SK-N-SH treated with all-trans-retinoic acid at 6 μM for 48 hours (cell line): ENCODE results near the gene NGFR.

Experiments used
- ARNTL ChIP-seq: fragments of 450-650 bp; formaldehyde crosslinking; IDR thresholded peaks from 2 replicates; pipeline ENCODE4 v1.5.0; 2020; ENCODE audit warnings: low read depth, mild to moderate bottlenecking, moderate library complexity, borderline replicate concordance
- BACH2 ChIP-seq: fragments of 250-450 bp; sonication (Bioruptor Pico); IDR thresholded peaks from 2 replicates; pipeline ENCODE4 v1.9.0; 2021; ENCODE audit warnings: mild to moderate bottlenecking, borderline replicate concordance
- CSRNP3 ChIP-seq: fragments of 250-450 bp; sonication (Bioruptor Pico); IDR thresholded peaks from 2 replicates; pipeline ENCODE4 v1.5.1; 2021; ENCODE audit warnings: mild to moderate bottlenecking, moderate library complexity
- GLIS3 ChIP-seq: fragments of 250-450 bp; sonication (Bioruptor Pico); IDR thresholded peaks from 2 replicates; pipeline ENCODE4 v1.5.0; 2020; ENCODE audit warnings: mild to moderate bottlenecking, moderate library complexity
- ISL1 ChIP-seq: fragments of 250-450 bp; sonication (Bioruptor Pico); IDR thresholded peaks from 2 replicates; pipeline ENCODE4 v2.1.2; 2022; ENCODE audit warnings: mild to moderate bottlenecking, moderate library complexity
- PATZ1 ChIP-seq: fragments of 250-450 bp; sonication (Bioruptor Pico); IDR thresholded peaks from 2 replicates; pipeline ENCODE4 v1.8.0; 2020; ENCODE audit warnings: mild to moderate bottlenecking, moderate library complexity, borderline replicate concordance
- PPARA ChIP-seq: fragments of 250-450 bp; sonication (Bioruptor Pico); IDR thresholded peaks from 2 replicates; pipeline ENCODE4 v1.5.0; 2020; ENCODE audit warnings: mild to moderate bottlenecking, borderline replicate concordance
- RARB ChIP-seq: fragments of 250-450 bp; sonication (Bioruptor Pico); IDR thresholded peaks from 2 replicates; pipeline ENCODE4 v1.8.0; 2021; ENCODE audit warnings: mild to moderate bottlenecking, moderate library complexity
- SNAI2 ChIP-seq: fragments of 250-450 bp; sonication (Bioruptor Pico); IDR thresholded peaks from 2 replicates; pipeline ENCODE4 v1.5.0; 2020; ENCODE audit warnings: mild to moderate bottlenecking, moderate library complexity
- ZC3H10 ChIP-seq: fragments of 250-450 bp; sonication (Bioruptor Pico); IDR thresholded peaks from 2 replicates; pipeline ENCODE4 v1.5.1; 2021; ENCODE audit warnings: mild to moderate bottlenecking, moderate library complexity
- ZFP3 ChIP-seq: fragments of 250-450 bp; sonication (Bioruptor Pico); IDR thresholded peaks from 2 replicates; pipeline ENCODE4 v1.5.0; 2020; ENCODE audit warnings: mild to moderate bottlenecking, moderate library complexity
- ZFP30 ChIP-seq: fragments of 450-650 bp; formaldehyde crosslinking; IDR thresholded peaks from 2 replicates; pipeline ENCODE4 v1.5.0; 2022; ENCODE audit warnings: mild to moderate bottlenecking, moderate library complexity

DNA sequence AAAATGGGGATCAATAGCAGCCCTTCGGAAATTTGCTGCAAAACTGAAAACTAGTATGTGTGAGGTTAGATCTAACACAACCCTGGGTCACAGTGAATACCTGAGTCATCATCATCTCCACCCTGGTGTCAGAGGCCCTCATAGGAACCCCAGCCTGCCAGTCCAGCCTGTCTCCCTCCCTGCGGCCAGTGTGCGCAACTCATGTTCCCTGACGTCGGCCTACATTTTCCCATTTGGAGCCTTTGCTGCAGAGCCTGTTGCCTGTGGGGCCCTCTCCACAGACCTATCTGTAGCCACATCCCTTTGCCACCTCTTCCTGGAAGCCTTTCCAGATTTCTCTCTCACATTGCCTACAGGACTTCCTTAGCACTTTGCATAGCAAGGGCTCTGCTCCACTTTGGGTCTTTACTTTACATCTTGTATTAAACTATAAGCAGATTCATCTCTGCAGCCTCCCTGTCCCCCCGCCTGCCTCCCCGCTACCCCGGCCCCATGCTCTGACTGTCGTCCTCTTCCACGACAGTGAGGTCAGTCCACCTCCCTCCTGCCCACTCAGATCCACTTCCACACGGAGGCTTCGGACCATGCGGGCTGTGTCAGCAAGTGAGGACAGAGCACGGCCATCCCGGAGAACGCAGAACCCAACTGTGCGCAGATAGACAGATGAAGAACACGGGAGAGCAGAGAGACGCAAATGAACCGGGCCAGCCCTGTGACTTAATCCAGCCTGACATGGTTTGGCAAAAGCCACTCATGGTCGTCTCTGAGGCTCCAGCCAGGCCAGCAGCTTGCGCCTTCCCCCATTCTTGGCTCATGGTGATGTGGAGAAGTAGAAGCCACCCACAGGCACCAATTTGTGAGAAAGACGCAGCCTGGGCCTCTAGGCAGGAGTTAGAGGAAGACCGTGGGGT, 31.0 kb downstream of the NGFR start:
- no peak for TF ChIP-seq PATZ1
- TF ChIP-seq RARB (CRISPR knock-in tag) = no peak
- no peak for TF ChIP-seq SNAI2 (CRISPR knock-in tag)
- TF ChIP-seq CSRNP3 (CRISPR knock-in tag) = no peak
- TF ChIP-seq ARNTL (CRISPR knock-in tag) = no peak
- no peak for TF ChIP-seq ZFP30 (CRISPR knock-in tag)
- TF ChIP-seq ISL1 (CRISPR knock-in tag) = no peak
- no peak for TF ChIP-seq ZC3H10
- no peak for TF ChIP-seq ZFP3 (CRISPR knock-in tag)
- no peak for TF ChIP-seq PPARA
- TF ChIP-seq GLIS3 (CRISPR knock-in tag) = no peak
- no peak for TF ChIP-seq BACH2 (CRISPR knock-in tag)
